Karpas-422 (cell line): ENCODE results near the gene TXNDC9. TPM values are rescaled to one million over a fixed set of nuclear protein-coding genes. Genes with fewer than 3 reads are reported as not detected.

ENCODE experiments used
- total RNA-seq: library from RNA; depleted of rRNA; stranded (reverse); fragments of >200 nt; shearing (Covaris generic); gene quantifications from 2 replicates; pipeline ENCODE4 v1.2.3, GENCODE V29; 2014; ENCODE audit warnings: low replicate concordance; rRNA removed

Gene TXNDC9
- total RNA-seq, 1 experiment from 2014 or later = 57.2 TPM

Other genes with a start within 250 kb of the TXNDC9 start
- 1.4 and 2.0 TPM in 2 replicates for gene C2orf15, start 194.6 kb downstream of the TXNDC9 start, total RNA-seq
- 9.9 and 12.7 TPM in 2 replicates for gene TSGA10, start 181.4 kb downstream of the TXNDC9 start, total RNA-seq
- 22.0 and 42.0 TPM in 2 replicates for gene LIPT1, start 181.4 kb downstream of the TXNDC9 start, total RNA-seq
- gene MITD1, start 155.3 kb downstream of the TXNDC9 start, total RNA-seq = 28.4 and 55.6 TPM in 2 replicates
- 32.1 and 47.1 TPM in 2 replicates for gene MRPL30, start 155.1 kb downstream of the TXNDC9 start, total RNA-seq
- not detected in 2 replicates for gene LYG2, start 80.7 kb downstream of the TXNDC9 start, total RNA-seq
- gene LYG1, start 35.1 kb downstream of the TXNDC9 start, total RNA-seq = 2.4 and 2.7 TPM in 2 replicates
- gene EIF5B, start 1.1 kb upstream of the TXNDC9 start, total RNA-seq = 20.5 and 35.5 TPM in 2 replicates
- 38.9 and 96.3 TPM in 2 replicates for gene REV1, start 153.7 kb upstream of the TXNDC9 start, total RNA-seq